Measurements from ENCODE around the gene PCBP1. TPM values are rescaled to one million over a fixed set of nuclear protein-coding genes. Genes with fewer than 3 reads are reported as not detected.
"Not testable (repeated sequence)": the region's sequence is repeated elsewhere in the genome, so short reads cannot be mapped to it uniquely, and the experiment has no call there.

The PCBP1 gene
- total RNA-seq, 2 donors from 2014 or later: 97.9 to 128 TPM

GRCh38 chr2:70104231-70105111, 17.2 kb downstream of the PCBP1 start:
- ATAC-seq (no peak), DNase-seq (peak; percentile 56 to 79 (median 69))
- intact Hi-C loops (cut with DNase I): no loop called here
- Histone ChIP-seq H3K27me3 (no peaks in the 10 kb centered on the region), H3K36me3 (replicated peaks in 1 of 2; ENCODE audit: insufficient read depth in 1 of 2, low read depth in 2 of 2) (no peaks in the 10 kb centered on the region), H3K9me3 (no peaks in the 10 kb centered on the region), H3K4me1 (peaks cover 41% of the 10 kb centered on the region), H3K4me3 (no peak overlapping the region), H3K27ac (peak overlapping the region; percentile 22 to 74 (median 64))
- WGBS, 2 donors: 15 to 34% methylated on average over 11 of the region's 11 CpGs
- TF ChIP-seq CTCF (IDR thresholded peaks at IDR 0.05) (no peak), POLR2A (IDR thresholded peaks at IDR 0.05) (peak in 1 of 3 donors; percentile 18)

- intact Hi-C loops (cut with DNase I); H3K36me3 ChIP-seq (replicated peaks in 1 of 2; ENCODE audit: insufficient read depth in 1 of 2, low read depth in 2 of 2); DNase-seq; H3K27me3 ChIP-seq; H3K4me3 ChIP-seq; H3K9me3 ChIP-seq; H3K27ac ChIP-seq; ATAC-seq: not testable (repeated sequence)
- H3K4me1 ChIP-seq: peaks cover 44% of the 10 kb centered on the region
- WGBS, 2 donors: 86 to 94% methylated on average over 8 of the region's 8 CpGs
These were observed 18.9 kb downstream of the PCBP1 start for GRCh38 chr2:70106138-70106537.

GRCh38 chr2:70110397-70110796, 23.1 kb downstream of the PCBP1 start:
- DNase-seq; H3K36me3 ChIP-seq (replicated peaks in 1 of 2; ENCODE audit: insufficient read depth in 1 of 2, low read depth in 2 of 2); H3K4me3 ChIP-seq; ATAC-seq; intact Hi-C loops (cut with DNase I); H3K9me3 ChIP-seq; H3K27me3 ChIP-seq: not testable (repeated sequence)
- Histone ChIP-seq H3K4me1 (peaks cover 34% of the 10 kb centered on the region), H3K27ac (peak overlapping the region in 1 of 4 donors; percentile 94)
- 87 to 92% methylated on average over 5 of the region's 5 CpGs for WGBS, 2 donors

- ATAC-seq (no peak), DNase-seq (no peak)
- Histone ChIP-seq H3K27me3 (no peaks in the 10 kb centered on the region), H3K27ac (peak overlapping the region in 2 of 4 donors; percentile 30 to 36), H3K36me3 (replicated peaks in 1 of 2; ENCODE audit: insufficient read depth in 1 of 2, low read depth in 2 of 2) (no peaks in the 10 kb centered on the region), H3K9me3 (no peaks in the 10 kb centered on the region), H3K4me1 (peaks cover 34% of the 10 kb centered on the region), H3K4me3 (no peak overlapping the region)
- intact Hi-C loops (cut with DNase I): no loop called here
- 86 to 87% methylated on average over 7 of the region's 7 CpGs for WGBS, 2 donors
- TF ChIP-seq POLR2A (IDR thresholded peaks at IDR 0.05) (no peak), CTCF (IDR thresholded peaks at IDR 0.05) (no peak)
These were observed 24.7 kb downstream of the PCBP1 start for GRCh38 chr2:70111752-70112591.

GRCh38 chr2:70113359-70114070, 26.2 kb downstream of the PCBP1 start:
- H3K9me3 ChIP-seq: no peaks in the 10 kb centered on the region
- ATAC-seq: no peak
- TF ChIP-seq CTCF (IDR thresholded peaks at IDR 0.05) (no peak), POLR2A (IDR thresholded peaks at IDR 0.05) (no peak)
- H3K4me1 ChIP-seq: peaks cover 22% of the 10 kb centered on the region
- intact Hi-C loops (cut with DNase I): no loop called here
- no peaks in the 10 kb centered on the region for H3K36me3 ChIP-seq (replicated peaks in 1 of 2; ENCODE audit: insufficient read depth in 1 of 2, low read depth in 2 of 2)
- no peak for DNase-seq
- 80 to 90% methylated on average over 4 of the region's 4 CpGs for WGBS, 2 donors
- H3K27ac ChIP-seq: no peak overlapping the region
- no peaks in the 10 kb centered on the region for H3K27me3 ChIP-seq
- no peak overlapping the region for H3K4me3 ChIP-seq

All from body of pancreas (tissue), 4 donors.